ENCODE data around the gene RAB35.

The RAB35 gene

DNA sequence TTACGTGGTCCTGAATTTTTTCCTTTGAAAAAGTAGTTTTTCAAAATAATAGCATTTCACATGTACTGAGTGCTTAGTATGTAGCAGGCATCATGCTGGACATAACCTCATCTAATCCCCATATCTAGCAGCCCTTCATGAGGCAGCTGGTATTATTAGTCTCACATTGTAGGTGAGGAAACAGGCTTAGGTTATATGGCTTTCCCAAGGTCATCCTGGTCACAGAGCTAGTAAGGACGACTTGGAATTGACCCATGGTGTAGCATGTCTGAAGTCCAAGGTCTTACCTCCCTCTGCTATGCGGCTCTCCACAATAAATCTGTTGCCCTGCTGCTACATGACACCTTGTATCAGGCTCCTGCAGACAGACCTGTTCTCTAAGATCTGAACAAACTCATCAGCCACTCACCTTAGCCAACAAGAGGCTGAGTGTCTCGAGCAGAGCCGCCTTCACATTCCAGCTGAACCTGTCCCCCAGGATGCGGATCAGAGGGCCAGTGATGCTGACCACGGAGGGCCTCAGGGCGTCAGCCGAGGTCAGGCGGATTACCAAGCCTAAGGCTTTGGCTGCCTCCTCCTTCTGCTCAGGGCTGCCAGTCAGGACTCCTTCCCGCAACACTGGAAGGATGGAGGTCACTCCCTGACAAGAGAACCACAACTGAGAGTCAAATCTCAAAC, 19.7 kb upstream of the RAB35 start:
- H3K4me3 ChIP-seq (ENCODE audit: low read depth, low read length) = no peak overlapping the region
- no peak for DNase-seq (ENCODE audit: low read depth)

DNA sequence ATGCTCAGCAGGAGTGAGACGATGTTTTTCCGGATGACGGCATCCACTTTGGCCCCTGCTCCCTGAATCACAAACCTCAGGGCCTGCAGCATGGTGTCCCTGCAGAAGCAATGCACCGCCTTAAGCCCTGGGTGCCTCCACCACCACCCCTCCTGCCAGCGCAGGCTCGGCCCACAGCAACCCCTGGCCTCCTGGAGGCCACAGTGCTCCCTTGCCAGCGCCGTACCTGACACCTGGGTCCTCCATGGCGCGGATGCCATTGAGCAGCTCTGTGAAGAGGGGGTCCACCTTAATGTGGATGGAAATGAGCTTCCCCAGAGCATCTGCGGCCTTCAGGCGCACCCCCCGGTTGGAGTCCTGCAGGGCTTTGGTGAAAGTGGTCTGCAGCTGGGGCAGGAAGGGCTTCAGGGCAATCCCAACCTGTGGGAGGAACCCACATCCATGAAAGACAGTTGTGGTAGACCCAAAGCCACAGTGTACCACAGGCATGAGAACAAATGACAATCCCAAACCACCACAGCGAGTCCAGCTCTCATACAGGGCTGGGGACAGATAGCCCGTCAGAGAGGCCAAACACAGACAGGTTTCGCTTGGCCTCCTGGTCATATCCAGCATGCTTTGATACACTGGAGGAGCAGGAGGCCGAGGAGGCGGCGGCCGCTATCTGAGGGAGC, 17.9 kb upstream of the RAB35 start:
- DNase-seq (ENCODE audit: low read depth) = no peak
- H3K4me3 ChIP-seq (ENCODE audit: low read depth, low read length) = no peak overlapping the region

DNA sequence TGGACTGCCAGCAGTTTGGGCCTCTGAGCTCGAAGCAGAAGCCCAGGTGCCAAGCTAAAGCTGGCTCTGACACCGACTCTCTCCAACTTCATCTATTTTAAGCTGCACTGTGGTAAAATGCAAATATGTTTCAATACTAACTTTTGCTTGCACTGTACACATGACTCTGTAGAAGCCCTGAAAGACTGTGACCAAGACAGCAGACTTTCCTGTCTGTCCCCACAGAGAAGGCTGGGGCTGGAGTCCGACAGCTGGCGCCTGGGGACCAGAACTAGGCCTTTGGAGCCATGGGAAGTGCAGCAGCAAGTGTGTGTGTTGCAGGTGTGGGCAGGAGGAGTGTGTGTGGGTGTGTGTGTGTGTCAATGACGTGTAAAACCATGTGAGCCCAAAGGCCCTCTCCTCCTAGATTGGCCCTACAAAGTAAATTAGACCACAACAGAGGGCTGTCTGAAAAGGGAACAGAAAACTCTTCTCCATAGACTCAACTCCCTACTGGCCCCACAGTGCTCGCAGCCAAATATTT, 16.4 kb upstream of the RAB35 start:
- no peak for DNase-seq (ENCODE audit: low read depth)
- no peak overlapping the region for H3K4me3 ChIP-seq (ENCODE audit: low read depth, low read length)

DNA sequence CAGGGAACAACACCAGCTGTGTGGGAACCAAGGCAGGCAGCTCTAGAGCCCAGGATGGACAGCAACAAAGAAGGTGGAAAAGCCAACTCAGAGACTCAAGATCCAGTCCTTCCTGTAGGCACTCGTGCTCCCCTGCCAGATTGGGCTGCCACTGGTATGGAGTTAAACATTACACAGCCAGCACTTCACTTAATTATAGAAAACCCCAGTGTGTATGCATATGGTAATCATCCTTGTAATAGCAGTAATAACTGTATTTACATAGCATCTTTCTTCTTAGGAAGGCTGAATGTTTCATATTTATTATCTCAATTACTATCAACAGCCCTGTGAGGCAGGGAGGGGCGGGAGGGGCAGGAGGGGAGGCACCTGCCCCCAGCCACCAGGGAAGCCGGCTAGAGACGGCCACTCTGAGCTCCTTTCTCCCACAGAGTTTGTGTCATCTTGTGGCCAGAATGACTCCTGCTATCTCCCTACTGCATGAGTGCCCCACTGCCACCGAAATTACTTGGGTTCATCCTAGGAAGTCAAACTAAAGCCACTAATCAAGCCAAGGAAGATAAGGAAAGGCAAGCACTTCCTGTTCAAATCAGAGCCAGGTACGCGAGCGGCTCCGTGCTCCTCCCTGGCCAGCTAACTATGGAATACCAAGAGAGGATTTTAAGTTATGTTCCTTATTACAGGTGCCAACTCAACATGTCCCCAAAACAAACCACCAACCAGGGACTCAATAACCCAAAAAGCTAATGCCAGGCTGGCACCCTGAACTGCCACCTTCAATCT, 15.7 kb upstream of the RAB35 start:
- H3K4me3 ChIP-seq (ENCODE audit: low read depth, low read length) = no peak overlapping the region
- DNase-seq (ENCODE audit: low read depth) = no peak

DNA sequence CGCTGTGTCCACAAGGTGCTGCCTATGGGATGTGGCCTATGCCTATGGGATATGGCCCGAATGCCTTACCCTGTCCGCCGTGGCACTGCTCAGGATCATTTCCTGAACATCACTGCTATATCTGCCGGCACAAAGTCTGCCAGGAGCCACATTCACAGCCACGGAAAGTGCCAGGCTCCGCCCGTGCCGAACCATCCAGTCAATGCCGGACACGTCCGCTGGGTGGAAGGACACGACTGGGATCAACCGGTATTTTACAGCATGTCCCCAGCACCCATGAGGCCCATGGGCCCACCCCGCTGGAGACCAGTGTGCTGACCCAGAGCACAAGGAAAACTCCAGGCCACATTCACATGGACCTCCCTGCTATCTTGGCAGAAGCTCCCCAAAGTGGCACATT, 14.6 kb upstream of the RAB35 start:
- DNase-seq (ENCODE audit: low read depth) = no peak
- H3K4me3 ChIP-seq (ENCODE audit: low read depth, low read length) = no peak overlapping the region

DNA sequence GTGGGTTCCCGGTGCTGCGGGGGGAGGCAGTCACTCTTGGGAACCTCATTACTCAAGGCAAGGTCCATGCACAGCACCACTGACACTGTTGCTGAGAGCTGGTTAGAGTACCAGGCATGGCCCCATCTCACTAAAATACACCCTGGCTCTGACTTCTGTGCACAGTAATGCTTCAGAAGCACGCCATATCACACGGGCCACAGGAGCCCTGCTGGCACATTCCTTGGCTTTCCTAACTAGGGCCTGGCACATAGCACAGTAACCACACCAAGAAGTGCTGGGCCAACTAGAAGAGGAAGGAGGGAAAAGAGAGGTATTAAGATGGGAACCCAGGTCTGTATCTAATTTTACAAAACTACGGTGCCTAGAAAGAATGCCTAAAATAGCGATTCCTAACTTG, 13.5 kb upstream of the RAB35 start:
- H3K4me3 ChIP-seq (ENCODE audit: low read depth, low read length) = no peak overlapping the region
- no peak for DNase-seq (ENCODE audit: low read depth)

DNA sequence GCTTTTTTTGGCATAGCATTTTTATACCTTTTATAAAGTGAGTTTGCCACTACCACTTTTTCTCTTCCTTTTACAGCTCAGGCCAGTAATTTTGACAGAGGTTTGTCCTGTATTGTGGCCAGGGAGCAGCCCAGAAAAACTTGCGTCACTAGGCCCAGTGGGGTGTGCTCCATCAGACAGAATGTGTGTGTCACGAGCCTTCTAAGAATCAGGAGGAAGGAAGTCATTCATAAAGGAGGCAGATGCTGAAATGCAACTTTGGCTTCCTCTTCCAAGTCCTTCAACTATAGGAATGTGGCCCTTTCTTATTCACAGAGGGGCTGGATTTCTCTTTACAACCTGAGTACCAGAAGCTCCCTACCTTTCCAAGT, 10.1 kb upstream of the RAB35 start:
- H3K4me3 ChIP-seq (ENCODE audit: low read depth, low read length) = no peak overlapping the region
- no peak for DNase-seq (ENCODE audit: low read depth)

DNA sequence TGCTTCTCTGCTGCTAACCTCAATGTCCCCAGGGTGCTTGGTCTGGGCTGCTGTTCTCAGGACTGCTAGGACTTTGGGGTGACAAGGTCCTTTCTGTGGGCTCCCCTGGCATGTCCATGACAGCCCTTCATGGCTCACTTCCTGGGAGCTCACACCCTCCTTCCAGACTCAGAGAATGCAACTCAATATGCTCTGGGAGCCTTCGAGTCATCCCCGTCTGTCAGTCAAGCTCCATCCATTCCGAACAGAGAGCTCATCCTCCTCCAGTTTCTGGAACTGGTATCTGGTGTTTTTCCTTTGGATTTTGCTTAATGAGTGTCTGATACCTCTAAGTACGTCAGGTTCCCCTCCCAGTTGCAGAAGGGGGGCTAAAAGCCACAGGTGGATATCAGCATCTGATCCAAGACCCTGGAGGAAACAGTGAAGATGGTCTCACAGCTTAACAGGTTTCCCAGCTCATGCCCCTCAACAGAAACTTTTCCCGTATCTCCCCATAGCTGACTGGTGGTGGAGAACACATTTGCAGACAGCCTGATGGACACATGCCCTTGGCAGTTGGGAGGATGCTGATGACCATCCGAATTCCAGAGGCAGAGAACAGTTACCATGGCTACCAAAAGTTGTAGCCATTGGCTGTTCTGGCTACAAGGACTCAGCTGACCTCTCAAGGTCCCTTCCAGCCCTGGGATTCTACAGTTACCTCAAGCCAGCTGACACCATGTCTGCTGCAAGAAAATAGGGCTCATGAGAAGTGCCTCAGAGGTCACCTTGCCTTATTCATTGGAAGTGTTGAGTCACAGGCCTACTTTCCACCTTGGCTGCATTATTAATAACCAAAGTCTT, 9.5 kb upstream of the RAB35 start:
- no peak for DNase-seq (ENCODE audit: low read depth)
- no peak overlapping the region for H3K4me3 ChIP-seq (ENCODE audit: low read depth, low read length)

DNA sequence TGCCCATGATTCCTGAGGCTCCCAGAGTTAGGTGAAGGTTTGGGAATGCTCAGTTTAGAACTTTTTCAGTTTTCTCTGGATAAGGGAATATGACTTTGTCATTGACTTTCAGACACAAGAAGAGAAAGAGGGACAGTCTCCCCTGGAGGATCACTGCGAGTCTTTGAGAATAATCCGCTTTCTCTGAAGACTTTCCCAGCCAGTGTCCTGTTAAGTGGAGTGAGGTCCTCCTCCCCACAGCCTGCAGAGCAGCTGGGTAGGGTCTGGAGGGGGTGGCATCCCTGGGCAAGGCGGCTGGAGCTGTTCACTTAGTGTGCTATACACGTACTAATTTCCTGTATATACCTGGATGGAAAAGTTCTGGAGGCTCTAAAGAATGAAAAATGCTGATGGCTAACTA, 8.5 kb upstream of the RAB35 start:
- no peak overlapping the region for H3K4me3 ChIP-seq (ENCODE audit: low read depth, low read length)
- DNase-seq (ENCODE audit: low read depth) = no peak

DNA sequence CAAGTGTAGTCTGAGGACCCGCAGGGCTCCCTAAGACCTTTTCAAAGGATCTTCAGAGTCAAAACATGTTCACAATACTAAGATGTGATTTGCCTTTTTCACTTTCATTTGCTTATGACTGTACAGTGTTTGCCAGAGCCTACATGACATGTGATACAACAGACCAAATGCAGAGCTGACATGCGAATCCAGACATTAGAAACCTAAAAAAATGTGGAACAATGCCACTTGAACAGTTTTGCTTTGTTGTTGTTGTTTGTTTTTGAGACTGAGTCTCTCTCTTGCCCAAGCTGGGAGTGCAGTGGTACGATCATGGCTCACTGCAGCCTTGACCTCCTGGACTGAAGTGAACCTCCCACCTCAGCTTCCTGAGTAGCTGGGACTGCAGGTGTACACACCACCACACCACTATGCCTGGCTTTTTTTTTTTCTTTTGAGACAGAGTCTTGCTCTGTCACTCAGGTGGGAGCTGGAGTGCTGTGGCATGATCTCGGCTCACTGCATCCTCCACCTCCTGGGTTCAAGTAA, 5.3 kb upstream of the RAB35 start:
- no peak overlapping the region for H3K4me3 ChIP-seq (ENCODE audit: low read depth, low read length)
- DNase-seq (ENCODE audit: low read depth) = no peak

DNA sequence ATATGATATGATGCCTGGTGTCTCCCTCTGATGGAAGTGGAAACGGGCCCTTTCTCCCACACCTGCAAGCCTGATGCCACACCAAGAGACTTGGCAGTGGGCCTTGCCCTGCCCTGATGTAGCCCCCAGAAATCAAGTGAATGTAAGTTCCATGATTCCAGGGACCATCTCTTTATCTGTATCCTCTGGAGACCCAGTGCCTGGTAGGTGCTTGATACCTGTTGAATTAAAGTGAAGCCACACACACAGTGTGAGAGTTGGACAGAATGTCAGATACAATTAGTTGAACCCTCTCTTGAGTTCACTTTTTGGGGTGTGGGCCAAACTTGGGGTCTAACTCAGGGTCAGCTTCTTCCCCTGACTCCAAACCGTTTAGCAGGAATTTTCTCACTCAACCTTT, 4.8 kb upstream of the RAB35 start:
- no peak for DNase-seq (ENCODE audit: low read depth)
- no peak overlapping the region for H3K4me3 ChIP-seq (ENCODE audit: low read depth, low read length)

DNA sequence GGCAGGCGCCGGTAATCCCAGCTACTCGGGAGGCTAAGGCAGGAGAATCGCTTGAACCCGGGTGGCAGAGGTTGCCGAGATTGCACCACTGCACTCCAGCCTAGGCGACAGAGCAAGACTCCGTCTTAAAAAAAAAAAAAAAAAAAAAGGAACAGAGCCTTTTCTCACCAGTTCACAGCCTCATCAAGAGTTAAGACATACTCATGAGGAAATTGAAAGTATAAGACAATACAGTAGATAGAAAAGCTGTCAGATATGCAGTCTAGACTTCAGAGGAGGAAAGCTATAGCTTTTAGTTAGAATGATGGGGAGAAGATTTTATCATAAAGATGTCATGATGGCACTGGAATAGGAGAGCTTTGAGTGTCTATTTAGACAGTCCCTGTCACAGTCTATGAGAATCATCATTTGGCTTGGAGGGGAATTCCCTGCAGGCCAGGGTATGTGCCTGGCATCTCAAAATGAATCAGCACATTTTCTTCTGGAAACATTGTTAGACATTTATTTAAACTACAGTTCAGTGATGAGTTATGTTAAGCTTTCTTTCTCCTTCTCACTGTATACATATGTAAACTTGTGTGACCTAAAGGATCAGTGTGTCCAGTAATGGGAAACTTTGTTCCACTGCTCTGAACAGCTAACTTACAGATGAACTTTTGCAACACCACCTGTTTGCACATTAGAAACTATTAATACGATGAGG, 2.9 kb upstream of the RAB35 start:
- no peak for DNase-seq (ENCODE audit: low read depth)
- no peak overlapping the region for H3K4me3 ChIP-seq (ENCODE audit: low read depth, low read length)

DNA sequence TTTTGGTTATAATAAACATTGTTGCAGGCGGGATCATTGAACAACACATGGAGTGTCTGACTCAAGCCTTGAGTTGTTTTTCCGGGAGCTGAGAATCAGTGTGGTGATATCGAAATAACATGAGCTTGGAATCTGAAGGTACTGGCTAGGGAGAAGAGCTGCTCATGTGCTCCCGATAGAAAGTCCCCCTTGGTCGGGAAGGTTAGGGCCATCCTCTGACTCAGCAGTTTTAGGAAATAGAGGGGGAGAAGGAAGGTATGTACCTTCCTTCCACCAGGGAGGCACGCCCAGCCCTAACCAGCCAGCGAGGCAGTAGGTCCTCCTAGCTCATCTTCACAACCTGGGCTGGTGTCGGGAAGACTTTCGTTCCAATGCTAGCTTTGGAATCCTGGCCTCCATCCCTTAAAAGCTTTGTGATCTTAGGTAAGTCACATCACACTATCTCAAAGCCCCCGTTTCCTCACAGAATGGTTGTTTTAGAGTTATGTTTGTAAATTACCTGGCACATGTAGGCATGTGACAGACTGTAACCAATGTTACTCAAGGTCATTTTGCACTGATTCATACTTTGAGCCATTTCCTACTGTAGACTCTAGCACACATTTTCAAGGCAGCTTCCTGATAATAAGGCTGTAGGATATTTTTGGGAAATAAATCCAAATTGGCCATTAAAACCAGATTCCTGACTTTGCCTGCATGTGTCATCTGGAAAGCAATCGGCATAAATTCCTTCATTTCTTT, 1.9 kb upstream of the RAB35 start:
- H3K4me3 ChIP-seq (ENCODE audit: low read depth, low read length) = peak overlapping the region; percentile 80
- no peak for DNase-seq (ENCODE audit: low read depth)

DNA sequence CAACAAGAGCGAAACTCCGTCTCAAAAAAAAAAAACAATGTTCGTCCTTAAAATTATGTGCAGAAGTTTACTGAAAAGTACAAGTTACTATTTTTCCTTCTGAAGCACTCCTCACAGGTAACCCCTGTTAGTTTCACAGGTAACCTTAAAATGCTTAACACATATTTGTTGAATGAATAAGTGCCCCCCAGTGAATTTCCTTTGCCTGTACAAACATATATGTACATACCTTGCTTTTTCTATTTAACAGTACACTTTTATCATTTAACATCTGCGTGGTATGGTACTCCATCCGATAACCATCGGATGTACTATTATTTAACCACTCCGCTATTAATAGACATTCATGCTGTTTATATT, 1.4 kb upstream of the RAB35 start:
- peak overlapping the region; percentile 80 for H3K4me3 ChIP-seq (ENCODE audit: low read depth, low read length)
- no peak for DNase-seq (ENCODE audit: low read depth)

DNA sequence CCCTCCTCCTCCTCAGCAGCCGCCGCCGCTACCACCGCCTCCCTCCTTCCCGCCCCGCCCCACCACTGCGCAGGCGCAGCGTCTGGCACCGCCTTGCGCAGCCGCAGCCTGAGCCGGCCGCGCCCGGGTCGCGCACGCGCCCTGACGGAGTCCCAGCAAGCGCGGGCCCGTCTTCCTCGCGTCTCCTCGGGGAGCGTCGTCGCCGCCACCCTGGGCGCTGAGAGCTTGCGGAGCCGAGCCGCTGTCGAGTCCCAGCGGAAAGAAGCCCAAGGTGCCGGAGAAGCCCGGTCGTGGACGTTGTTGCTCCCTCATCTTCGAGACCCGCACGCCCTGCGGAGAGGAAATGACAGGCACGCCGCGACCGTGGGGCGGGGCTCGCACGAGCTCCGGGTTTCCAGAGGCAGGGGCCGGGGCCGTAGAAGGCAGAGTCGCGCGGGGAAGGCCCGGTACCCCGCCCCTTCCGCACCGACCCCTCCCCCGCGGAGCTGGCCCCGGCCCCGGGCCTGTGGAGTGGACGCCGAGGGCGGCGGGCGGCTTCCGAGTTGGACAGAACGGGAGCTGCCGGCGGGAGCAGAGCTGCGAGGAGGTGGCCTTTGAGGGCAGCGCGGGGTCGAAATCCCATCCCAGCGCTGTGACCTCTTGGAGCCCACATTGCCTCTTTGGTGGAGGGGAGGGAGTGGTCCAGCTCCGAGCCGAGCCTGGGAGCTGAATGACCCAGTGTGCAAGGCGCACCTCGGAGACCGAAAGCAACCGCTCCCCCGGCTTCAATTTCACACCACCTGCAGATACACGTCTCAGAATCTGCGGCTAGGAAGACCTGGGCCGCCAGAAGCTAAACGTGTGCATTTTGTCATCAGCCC, 469 bp upstream of the RAB35 start:
- no peak for DNase-seq (ENCODE audit: low read depth)
- peak overlapping the region; percentile 80 for H3K4me3 ChIP-seq (ENCODE audit: low read depth, low read length)

DNA sequence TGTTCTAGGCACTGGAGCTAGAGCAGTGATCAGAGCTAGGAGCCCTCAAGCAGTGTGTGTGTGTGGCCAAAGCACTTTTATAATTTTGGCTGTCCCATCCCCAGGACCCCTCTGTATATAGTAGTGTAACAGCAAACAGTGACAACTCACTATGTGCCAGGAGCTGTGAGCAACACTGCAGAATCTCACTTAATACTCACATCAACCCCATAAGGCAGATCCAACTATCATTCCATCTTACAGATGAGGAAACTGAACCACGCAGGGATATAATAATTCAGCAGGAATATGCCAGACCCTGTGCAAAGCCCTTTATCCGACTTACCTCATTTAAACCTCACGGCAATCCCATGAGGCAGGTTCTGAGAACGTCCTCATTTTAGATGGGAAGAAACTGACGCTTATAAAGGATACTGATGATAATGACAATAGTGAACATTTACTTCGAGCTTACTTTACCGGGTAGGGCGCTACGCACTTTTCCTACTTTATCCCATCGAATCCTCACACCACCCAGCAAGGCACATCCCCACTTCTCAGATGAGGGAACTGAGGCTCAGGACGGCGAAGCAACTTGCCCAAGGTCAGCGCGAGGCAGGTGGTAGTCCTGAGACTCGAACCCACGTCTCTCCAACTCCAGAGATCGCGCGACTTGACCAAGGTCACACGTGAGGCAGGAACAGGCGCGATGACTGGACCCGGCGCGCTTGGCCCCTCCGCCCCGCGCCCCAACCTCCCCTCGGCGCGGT, 687 bp downstream of the RAB35 start:
- DNase-seq (ENCODE audit: low read depth) = no peak
- H3K4me3 ChIP-seq (ENCODE audit: low read depth, low read length) = peak overlapping the region; percentile 80

DNA sequence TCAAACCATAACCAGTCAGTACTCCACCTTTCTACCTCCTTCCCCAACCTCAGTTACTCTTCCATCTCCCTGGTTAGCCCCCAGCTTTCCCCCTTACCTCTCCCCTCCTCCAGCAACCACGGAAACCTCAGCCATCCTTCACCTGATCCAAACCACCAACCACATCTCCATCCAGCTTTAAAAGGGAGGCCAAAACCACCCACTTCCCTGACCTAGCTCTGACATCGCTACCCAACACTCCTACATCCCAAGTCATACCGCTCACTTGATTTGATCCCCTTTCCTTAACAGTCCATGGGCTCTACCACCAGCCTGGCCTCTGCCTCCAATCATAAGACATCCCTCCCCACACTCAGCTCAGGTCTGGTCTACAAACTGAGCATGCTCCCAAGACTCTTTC, 1.5 kb downstream of the RAB35 start:
- peak overlapping the region; percentile 80 for H3K4me3 ChIP-seq (ENCODE audit: low read depth, low read length)

More for the DNA sequence above, 1.5 kb downstream of the RAB35 start:
- DNase-seq (ENCODE audit: low read depth) = no peak
